Parathyroid adenoma (tissue), 2 donors: ENCODE results near the gene AMPD3.

Experiments
- H2AFZ ChIP-seq: fragments of 300-600 bp; sonication (generic); one replicate; pipeline ENCODE4 v1.7.0; 2017; ENCODE audit warnings: antibody characterized with exemption, mild to moderate bottlenecking
- H3K27ac ChIP-seq: fragments of 300-600 bp; sonication (generic); one replicate; pipeline ENCODE4 v1.7.0; 2017
- H3K27me3 ChIP-seq: fragments of 300-600 bp; sonication (generic); one replicate; pipeline ENCODE4 v1.7.0; 2017; ENCODE audit warnings: low read length; ENCODE audit not compliant: control insufficient read depth, insufficient read depth
- H3K36me3 ChIP-seq: fragments of 300-600 bp; sonication (generic); one replicate; pipeline ENCODE4 v1.7.0; 2017; ENCODE audit warnings: low read length; ENCODE audit not compliant: control insufficient read depth, insufficient read depth
- H3K4me1 ChIP-seq: fragments of 300-600 bp; sonication (generic); one replicate; pipeline ENCODE4 v1.7.0; 2017; ENCODE audit warnings: control low read depth
- H3K4me2 ChIP-seq: fragments of 300-600 bp; sonication (generic); one replicate; pipeline ENCODE4 v1.7.0; 2017; ENCODE audit warnings: low read length
- H3K4me3 ChIP-seq: fragments of 300-600 bp; sonication (generic); one replicate; pipeline ENCODE4 v1.7.0; 2017; ENCODE audit warnings: low read depth, low read length
- H3K79me2 ChIP-seq: fragments of 300-600 bp; sonication (generic); one replicate; pipeline ENCODE4 v1.7.0; 2017; ENCODE audit warnings: control low read depth
- H3K9ac ChIP-seq: fragments of 300-600 bp; sonication (generic); one replicate; pipeline ENCODE4 v1.7.0; 2017; ENCODE audit warnings: mild to moderate bottlenecking
- H3K9me3 ChIP-seq: fragments of 300-600 bp; sonication (generic); one replicate; pipeline ENCODE4 v1.7.0; 2017; ENCODE audit warnings: low read length; ENCODE audit not compliant: control insufficient read depth
- CTCF ChIP-seq: fragments of 300-600 bp; sonication (generic); IDR thresholded peaks from one replicate; pipeline ENCODE4 v1.7.0; 2017; ENCODE audit warnings: antibody characterized with exemption, mild to moderate bottlenecking
- donor health status: primary hyperparathyroidism.

The AMPD3 gene

GRCh38 chr11:10522276-10522675, 67.2 kb downstream of the AMPD3 start:
- Histone ChIP-seq H3K4me2 (no peak overlapping the region), H3K9ac (no peak overlapping the region), H3K27ac (peak overlapping the region; percentile 74), H3K27me3 (no peaks in the 10 kb centered on the region), H3K79me2 (no peaks in the 10 kb centered on the region), H3K4me1 (peaks cover 4% of the 10 kb centered on the region), H3K36me3 (no peaks in the 10 kb centered on the region), H3K4me3 (no peak overlapping the region), H2AFZ (no peak overlapping the region), H3K9me3 (no peaks in the 10 kb centered on the region)
- TF ChIP-seq CTCF: no peak

GRCh38 chr11:10522921-10523320, 67.9 kb downstream of the AMPD3 start:
- Histone ChIP-seq H2AFZ (no peak overlapping the region), H3K27me3 (no peaks in the 10 kb centered on the region), H3K4me1 (peaks cover 4% of the 10 kb centered on the region), H3K36me3 (no peaks in the 10 kb centered on the region), H3K9me3 (no peaks in the 10 kb centered on the region), H3K27ac (peak overlapping the region; percentile 74), H3K79me2 (no peaks in the 10 kb centered on the region), H3K4me2 (no peak overlapping the region), H3K4me3 (no peak overlapping the region), H3K9ac (no peak overlapping the region)
- TF ChIP-seq CTCF: no peak

GRCh38 chr11:10524471-10524870, 69.4 kb downstream of the AMPD3 start:
- no peaks in the 10 kb centered on the region for H3K36me3 ChIP-seq

GRCh38 chr11:10526974-10527918, 72.2 kb downstream of the AMPD3 start:
- Histone ChIP-seq H3K27me3 (no peaks in the 10 kb centered on the region), H3K4me1 (peaks cover 4% of the 10 kb centered on the region), H3K4me3 (no peak overlapping the region), H3K4me2 (no peak overlapping the region), H3K27ac (no peak overlapping the region), H3K36me3 (no peaks in the 10 kb centered on the region), H3K79me2 (no peaks in the 10 kb centered on the region), H3K9ac (no peak overlapping the region), H2AFZ (no peak overlapping the region), H3K9me3 (no peaks in the 10 kb centered on the region)
- TF ChIP-seq CTCF: no peak

More at GRCh38 chr11:10524471-10524870, 69.4 kb downstream of the AMPD3 start:
- Histone ChIP-seq H3K4me2 (no peak overlapping the region), H2AFZ (no peak overlapping the region), H3K79me2 (no peaks in the 10 kb centered on the region), H3K4me1 (peaks cover 4% of the 10 kb centered on the region), H3K4me3 (no peak overlapping the region), H3K9me3 (no peaks in the 10 kb centered on the region), H3K9ac (no peak overlapping the region), H3K27me3 (no peaks in the 10 kb centered on the region), H3K27ac (no peak overlapping the region)
- TF ChIP-seq CTCF: no peak
